SK-N-SH treated with all-trans-retinoic acid at 6 μM for 48 hours (cell line): ENCODE results near the gene SRPX2.
"Not testable (repeated sequence)": the region's sequence is repeated elsewhere in the genome, so short reads cannot be mapped to it uniquely, and the experiment has no call there.

ENCODE experiments used
- ATAC-seq: fragments of 200-7000 bp; cut with Tn5 transposase; 3 replicates; pipeline ENCODE4 v1.9.1; 2020; ENCODE audit warnings: mild to moderate bottlenecking, moderate library complexity
- ARNTL ChIP-seq: fragments of 450-650 bp; formaldehyde crosslinking; IDR thresholded peaks from 2 replicates; pipeline ENCODE4 v1.5.0; 2020; ENCODE audit warnings: low read depth, mild to moderate bottlenecking, moderate library complexity, borderline replicate concordance
- BACH2 ChIP-seq: fragments of 250-450 bp; sonication (Bioruptor Pico); IDR thresholded peaks from 2 replicates; pipeline ENCODE4 v1.9.0; 2021; ENCODE audit warnings: mild to moderate bottlenecking, borderline replicate concordance
- CREB5 ChIP-seq: fragments of 250-450 bp; sonication (Bioruptor Pico); IDR thresholded peaks from 2 replicates; pipeline ENCODE4 v1.5.1; 2020; ENCODE audit warnings: low read depth, mild to moderate bottlenecking, moderate library complexity
- CSDC2 ChIP-seq: fragments of 250-450 bp; sonication (Bioruptor Pico); IDR thresholded peaks from 2 replicates; pipeline ENCODE4 v1.5.0; 2020; ENCODE audit warnings: mild to moderate bottlenecking, moderate library complexity
- CSRNP3 ChIP-seq: fragments of 250-450 bp; sonication (Bioruptor Pico); IDR thresholded peaks from 2 replicates; pipeline ENCODE4 v1.5.1; 2021; ENCODE audit warnings: mild to moderate bottlenecking, moderate library complexity
- ESRRG ChIP-seq: fragments of 250-450 bp; sonication (Bioruptor Pico); IDR thresholded peaks from 2 replicates; pipeline ENCODE4 v1.6.1; 2021; ENCODE audit warnings: mild to moderate bottlenecking
- GLIS3 ChIP-seq: fragments of 250-450 bp; sonication (Bioruptor Pico); IDR thresholded peaks from 2 replicates; pipeline ENCODE4 v1.5.0; 2020; ENCODE audit warnings: mild to moderate bottlenecking, moderate library complexity
- ISL1 ChIP-seq: fragments of 250-450 bp; sonication (Bioruptor Pico); IDR thresholded peaks from 2 replicates; pipeline ENCODE4 v2.1.2; 2022; ENCODE audit warnings: mild to moderate bottlenecking, moderate library complexity
- OSR1 ChIP-seq: fragments of 250-450 bp; sonication (Bioruptor Pico); IDR thresholded peaks from 2 replicates; pipeline ENCODE4 v1.8.0; 2022; ENCODE audit warnings: moderate library complexity, mild to moderate bottlenecking, inconsistent platforms
- PATZ1 ChIP-seq: fragments of 250-450 bp; sonication (Bioruptor Pico); IDR thresholded peaks from 2 replicates; pipeline ENCODE4 v1.8.0; 2020; ENCODE audit warnings: mild to moderate bottlenecking, moderate library complexity, borderline replicate concordance
- POU6F1 ChIP-seq: fragments of 250-450 bp; sonication (Bioruptor Pico); IDR thresholded peaks from 2 replicates; pipeline ENCODE4 v1.8.0; 2021; ENCODE audit warnings: low read depth, mild to moderate bottlenecking, moderate library complexity, borderline replicate concordance
- PPARA ChIP-seq: fragments of 250-450 bp; sonication (Bioruptor Pico); IDR thresholded peaks from 2 replicates; pipeline ENCODE4 v1.5.0; 2020; ENCODE audit warnings: mild to moderate bottlenecking, borderline replicate concordance
- RARB ChIP-seq: fragments of 250-450 bp; sonication (Bioruptor Pico); IDR thresholded peaks from 2 replicates; pipeline ENCODE4 v1.8.0; 2021; ENCODE audit warnings: mild to moderate bottlenecking, moderate library complexity
- SNAI2 ChIP-seq: fragments of 250-450 bp; sonication (Bioruptor Pico); IDR thresholded peaks from 2 replicates; pipeline ENCODE4 v1.5.0; 2020; ENCODE audit warnings: mild to moderate bottlenecking, moderate library complexity
- TCF4 ChIP-seq: fragments of 250-450 bp; sonication (Bioruptor Pico); IDR thresholded peaks from 2 replicates; pipeline ENCODE4 v1.8.0; 2021; ENCODE audit warnings: mild to moderate bottlenecking, moderate library complexity, borderline replicate concordance
- TOX ChIP-seq: fragments of 250-450 bp; sonication (Bioruptor Pico); IDR thresholded peaks from 2 replicates; pipeline ENCODE4 v1.8.0; 2021; ENCODE audit warnings: mild to moderate bottlenecking, moderate library complexity, borderline replicate concordance
- TSHZ2 ChIP-seq: fragments of 250-450 bp; sonication (Bioruptor Pico); IDR thresholded peaks from 2 replicates; pipeline ENCODE4 v1.5.0; 2020; ENCODE audit warnings: mild to moderate bottlenecking, moderate library complexity
- ZC3H10 ChIP-seq: fragments of 250-450 bp; sonication (Bioruptor Pico); IDR thresholded peaks from 2 replicates; pipeline ENCODE4 v1.5.1; 2021; ENCODE audit warnings: mild to moderate bottlenecking, moderate library complexity
- ZNF565 ChIP-seq: fragments of 450-650 bp; formaldehyde crosslinking; conservative IDR thresholded peaks from 2 replicates; pipeline ENCODE4 v1.5.0; 2020; ENCODE audit warnings: low read depth, mild to moderate bottlenecking, moderate library complexity
- ZNF70 ChIP-seq: fragments of 450-650 bp; formaldehyde crosslinking; IDR thresholded peaks from 2 replicates; pipeline ENCODE4 v1.5.0; 2020; ENCODE audit warnings: mild to moderate bottlenecking, moderate library complexity

Gene SRPX2

GRCh38 chrX:100717363-100717762 is 73.4 kb downstream of the SRPX2 start:
- no peak for TF ChIP-seq OSR1
- no peak for TF ChIP-seq SNAI2 (CRISPR knock-in tag)
- TF ChIP-seq ZC3H10 = no peak
- TF ChIP-seq CSRNP3 (CRISPR knock-in tag) = no peak
- no peak for TF ChIP-seq TSHZ2 (CRISPR knock-in tag)
- no peak for TF ChIP-seq ISL1 (CRISPR knock-in tag)
- TF ChIP-seq PATZ1 (CRISPR knock-in tag) = no peak
- no peak for TF ChIP-seq ESRRG (CRISPR knock-in tag)
- TF ChIP-seq ARNTL (CRISPR knock-in tag) = no peak
- no peak for TF ChIP-seq PPARA (CRISPR knock-in tag)
- no peak for TF ChIP-seq RARB (CRISPR knock-in tag)
- TF ChIP-seq, all 23 proteins: peak for 0
- ATAC-seq = no peak

GRCh38 chrX:100719139-100719538 is 75.1 kb downstream of the SRPX2 start:
- ATAC-seq = no peak
- TF ChIP-seq BACH2 (no peak), ARNTL (CRISPR knock-in tag) (no peak), TOX (no peak), POU6F1 (no peak), TCF4 (CRISPR knock-in tag) (no peak), ZNF70 (CRISPR knock-in tag) (no peak), ZC3H10 (no peak), OSR1 (no peak)
- TF ChIP-seq, all 23 proteins: peak for 0

GRCh38 chrX:100720301-100720700 is 76.3 kb downstream of the SRPX2 start:
- no peak for TF ChIP-seq ZNF70 (CRISPR knock-in tag)
- no peak for TF ChIP-seq CREB5
- no peak for TF ChIP-seq PPARA (CRISPR knock-in tag)
- TF ChIP-seq RARB (CRISPR knock-in tag) = no peak
- no peak for TF ChIP-seq ZC3H10
- no peak for TF ChIP-seq GLIS3 (CRISPR knock-in tag)
- TF ChIP-seq ESRRG (CRISPR knock-in tag) = no peak
- TF ChIP-seq ZNF565 (CRISPR knock-in tag) = no peak
- TF ChIP-seq OSR1 = no peak
- TF ChIP-seq, all 23 proteins: peak for 0
- ATAC-seq = no peak

- ATAC-seq = no peak
- TF ChIP-seq PATZ1 (CRISPR knock-in tag) (no peak), ZNF70 (CRISPR knock-in tag) (no peak), POU6F1 (no peak), BACH2 (no peak), CSDC2 (CRISPR knock-in tag) (no peak), ZNF565 (CRISPR knock-in tag) (no peak)
These were observed 77.3 kb downstream of the SRPX2 start for GRCh38 chrX:100721328-100721727.

- not testable (repeated sequence) for ATAC-seq
These were observed 80.0 kb downstream of the SRPX2 start for GRCh38 chrX:100724006-100724405.
